Subcutaneous adipose tissue (tissue), 4 donors: Measurements from ENCODE around the gene AGRP. TPM values are rescaled to one million over a fixed set of nuclear protein-coding genes. Genes with fewer than 3 reads are reported as not detected.

Experiments
- CTCF ChIP-seq: fragments of 450-650 bp; IDR thresholded peaks from one replicate; pipeline ENCODE4 v1.5.1; 2016; ENCODE audit warnings: low read depth, mild to moderate bottlenecking, control low read depth, antibody characterized with exemption, moderate library complexity
- total RNA-seq, 4 donors: library from RNA; depleted of rRNA; stranded (reverse); fragments of >200 nt; gene quantifications; one replicate each; pipeline ENCODE4 v1.1.0, GENCODE V29; 2016

AGRP gene
- total RNA-seq, 4 donors from 2014 or later, result not detected

GRCh38 chr16:67445913-67446907, 37.1 kb downstream of the AGRP start:
- no peak for TF ChIP-seq CTCF

- TF ChIP-seq CTCF, result no peak
Measured at GRCh38 chr16:67445441-67445912, 37.9 kb downstream of the AGRP start.

GRCh38 chr16:67445126-67445426, 38.3 kb downstream of the AGRP start:
- no peak for TF ChIP-seq CTCF

- no peak for TF ChIP-seq CTCF
Measured at GRCh38 chr16:67444259-67445125, 38.9 kb downstream of the AGRP start.

- TF ChIP-seq CTCF, result no peak
Measured at GRCh38 chr16:67443265-67443664, 40.1 kb downstream of the AGRP start.

- TF ChIP-seq CTCF, result no peak
Measured at GRCh38 chr16:67442581-67443255, 40.6 kb downstream of the AGRP start.
